ENCODE results near the gene MTHFD2L. TPM values are rescaled to one million over a fixed set of nuclear protein-coding genes. Genes with fewer than 3 reads are reported as not detected.
A peak's percentile ranks its signal among the peaks of the same experiment; 100 is the strongest.

The MTHFD2L gene
- total and polyA plus RNA-seq, 9 of the 15 experiments (the other 6 are each of a cell fraction or from before 2014, with no cell fraction given) = 10.0 to 39.0 (median 26.0) TPM

- TF ChIP-seq ZNF655 (CRISPR knock-in tag; IDR thresholded peaks at IDR 0.05) (no peak), ZNF696 (CRISPR knock-in tag; conservative IDR thresholded peaks at IDR 0.05) (no peak), RBM39 (optimal IDR thresholded peaks at IDR 0.05; ENCODE audit: low read depth, low read length) (no peak), ZNF282 (CRISPR knock-in tag; IDR thresholded peaks at IDR 0.05) (no peak)
Observed at GRCh38 chr4:74152836-74153235, 5.1 kb upstream of the MTHFD2L start (continued).

- no peak for DNase-seq (ENCODE audit: extremely low read depth in 1 of 4, low spot score in 3 of 4)
- Histone ChIP-seq H3K9me3 (replicated peaks; ENCODE audit: control insufficient read depth, insufficient read depth, low read depth, low read length) (no peaks in the 10 kb centered on the region), H3K9ac (ENCODE audit: insufficient read depth in 1 of 2, low read depth in 2 of 2, low read length in 2 of 2) (peak overlapping the region in 1 of 2 experiments; percentile 97; a peak in 2 of 4 replicates), H3K79me2 (ENCODE audit: control insufficient read depth, insufficient read depth, low read length) (peaks cover 48% of the 10 kb centered on the region), H3K9me1 (ENCODE audit: control insufficient read depth, insufficient read depth, low read length) (no peaks in the 10 kb centered on the region), H3K4me1 (replicated peaks in 1 of 2; ENCODE audit: control insufficient read depth in 2 of 2, insufficient read depth in 2 of 2, low read length in 2 of 2) (peaks cover 4 to 5% of the 10 kb centered on the region in 2 experiments; a peak in 4 of 5 replicates), H3K4me2 (ENCODE audit: insufficient read depth, low read length) (peak overlapping the region; percentile 10; the same call in 1 of the 2 replicates), H4K20me1 (replicated peaks; ENCODE audit: control insufficient read depth, insufficient read depth, low read length) (0 out of 2 replicates have a peak, but pooled peaks cover 6% of the 10 kb centered on the region), H3K27ac (ENCODE audit: extremely low read depth, low read depth, low read length) (peak overlapping the region; percentile 97; the same call in 2 of the 3 replicates), H3K36me3 (ENCODE audit: control insufficient read depth, insufficient read depth, low read length) (peaks cover 21% of the 10 kb centered on the region), H2AFZ (ENCODE audit: low read depth, low read length) (peak overlapping the region; percentile 96), H3K27me3 (ENCODE audit: control insufficient read depth in 2 of 2, insufficient read depth in 2 of 2, low read length in 2 of 2) (no peaks in the 10 kb centered on the region), H3K4me3 (peak overlapping the region; percentile 70)
- in situ Hi-C loops (cut with MboI) = no loop called here
- ChIA-PET CTCF (ENCODE audit: low intra/inter-chr PET ratio) (no interaction called here), POLR2A (interaction anchor here (1.9 kb wide), 1 partner anchor 10 kb away, joined by 8 read pairs; no protein-coding TSS in a partner anchor)
- no TSS peak for BruUV-seq (replicated peaks)
- WGBS (ENCODE audit: insufficient coverage, low coverage, missing lambda C conversion rate) = 22% methylated on average over 2 of the region's 2 CpGs
- ATAC-seq = no peak
- FAIRE-seq = no peak
- intact Hi-C loops (cut with micrococcal nuclease) = no loop called here
- no peak for TF ChIP-seq HNRNPLL (IDR thresholded peaks at IDR 0.05; ENCODE audit: low read depth, low read length, poor library complexity, severe bottlenecking)
- peak; percentile 94 for TF ChIP-seq RBM25 (IDR thresholded peaks at IDR 0.05; ENCODE audit: low read depth, low read length, severe bottlenecking)
- 0 out of 2 replicates have a peak, but pooled peaks have one; percentile 9 for TF ChIP-seq BACH1 (tag; IDR thresholded peaks at IDR 0.05)
- TF ChIP-seq SETDB1 (IDR thresholded peaks at IDR 0.05; ENCODE audit: low read length) = no peak
- TF ChIP-seq ZNF740 (CRISPR knock-in tag; IDR thresholded peaks at IDR 0.05) = no peak
- TF ChIP-seq ZNF740 (tag; IDR thresholded peaks at IDR 0.05) = no peak
- TF ChIP-seq NKRF (IDR thresholded peaks at IDR 0.05; ENCODE audit: borderline replicate concordance) = 0 out of 2 replicates have a peak, but pooled peaks have one; percentile 27
- no peak for TF ChIP-seq ETV6 (IDR thresholded peaks at IDR 0.05; ENCODE audit: borderline replicate concordance in 1 of 2, low read depth in 2 of 2, low read length in 1 of 2)
- TF ChIP-seq ETV6 (CRISPR knock-in tag; IDR thresholded peaks at IDR 0.05; ENCODE audit: borderline replicate concordance) = no peak
- peak; percentile 2; the same call in 1 of the 2 replicates for TF ChIP-seq NFRKB (IDR thresholded peaks at IDR 0.05; ENCODE audit: low read depth)
- TF ChIP-seq MEIS2 (IDR thresholded peaks at IDR 0.05; ENCODE audit: partially characterized antibody) = no peak
- TF ChIP-seq FOXK1 (CRISPR knock-in tag; IDR thresholded peaks at IDR 0.05; ENCODE audit: borderline replicate concordance) = no peak
Observed at GRCh38 chr4:74156521-74156920, 1.4 kb upstream of the MTHFD2L start.

All from K562 (cell line).